ENCODE results near the gene ASTL.
"Not testable (repeated sequence)": the region's sequence is repeated elsewhere in the genome, so short reads cannot be mapped to it uniquely, and the experiment has no call there.

Gene ASTL

GRCh38 chr2:96164459-96165184 lies 26.3 kb upstream of the ASTL start:
- no peak overlapping the region for H3K4me3 ChIP-seq
- DNase-seq = no peak
- H3K27ac ChIP-seq = no peak overlapping the region
- no peaks in the 10 kb centered on the region for H3K36me3 ChIP-seq
- H3K27me3 ChIP-seq = peaks cover 0 to 23% of the 10 kb centered on the region in 2 donors
- intact Hi-C loops (cut with DNase I; ENCODE audit: low total_unique reads) = no loop called here
- no peak for TF ChIP-seq CTCF (IDR thresholded peaks at IDR 0.05)
- H3K4me1 ChIP-seq = no peaks in the 10 kb centered on the region
- H3K9me3 ChIP-seq = peaks cover 0 to 3% (median 0%) of the 10 kb centered on the region in 3 donors

GRCh38 chr2:96163768-96164429 lies 25.6 kb upstream of the ASTL start:
- TF ChIP-seq CTCF (IDR thresholded peaks at IDR 0.05) = no peak
- Histone ChIP-seq H3K4me3 (no peak overlapping the region), H3K4me1 (no peaks in the 10 kb centered on the region), H3K9me3 (no peaks in the 10 kb centered on the region), H3K27ac (no peak overlapping the region), H3K36me3 (no peaks in the 10 kb centered on the region), H3K27me3 (peaks cover 0 to 23% of the 10 kb centered on the region in 2 donors)
- DNase-seq = no peak
- intact Hi-C loops (cut with DNase I; ENCODE audit: low total_unique reads) = no loop called here

GRCh38 chr2:96163415-96163767 lies 25.1 kb upstream of the ASTL start:
- no peak for TF ChIP-seq CTCF (IDR thresholded peaks at IDR 0.05)
- H3K4me3 ChIP-seq = no peak overlapping the region
- no peak overlapping the region for H3K27ac ChIP-seq
- intact Hi-C loops (cut with DNase I; ENCODE audit: low total_unique reads) = no loop called here
- H3K4me1 ChIP-seq = no peaks in the 10 kb centered on the region
- no peak for DNase-seq
- H3K36me3 ChIP-seq = no peaks in the 10 kb centered on the region
- H3K27me3 ChIP-seq = peaks cover 0 to 23% of the 10 kb centered on the region in 2 donors
- no peaks in the 10 kb centered on the region for H3K9me3 ChIP-seq

- no peak for DNase-seq
- peaks cover 0 to 35% of the 10 kb centered on the region in 2 donors for H3K27me3 ChIP-seq
- intact Hi-C loops (cut with DNase I; ENCODE audit: low total_unique reads) = no loop called here
- TF ChIP-seq CTCF (IDR thresholded peaks at IDR 0.05) = no peak
- H3K27ac ChIP-seq = no peak overlapping the region
- no peaks in the 10 kb centered on the region for H3K4me1 ChIP-seq
- H3K36me3 ChIP-seq = no peaks in the 10 kb centered on the region
- H3K4me3 ChIP-seq = no peak overlapping the region
- no peaks in the 10 kb centered on the region for H3K9me3 ChIP-seq
Measured at GRCh38 chr2:96161898-96162297, 23.6 kb upstream of the ASTL start.

- H3K36me3 ChIP-seq; H3K4me3 ChIP-seq; H3K27ac ChIP-seq; H3K9me3 ChIP-seq; DNase-seq; H3K4me1 ChIP-seq; intact Hi-C loops (cut with DNase I; ENCODE audit: low total_unique reads): not testable (repeated sequence)
- peaks cover 0 to 43% of the 10 kb centered on the region in 2 donors for H3K27me3 ChIP-seq
Measured at GRCh38 chr2:96160366-96160765, 22.1 kb upstream of the ASTL start.

GRCh38 chr2:96159084-96159830 lies 21.0 kb upstream of the ASTL start:
- H3K27ac ChIP-seq = no peak overlapping the region
- no peaks in the 10 kb centered on the region for H3K9me3 ChIP-seq
- intact Hi-C loops (cut with DNase I; ENCODE audit: low total_unique reads) = no loop called here
- TF ChIP-seq CTCF (IDR thresholded peaks at IDR 0.05) = no peak
- H3K4me1 ChIP-seq = no peaks in the 10 kb centered on the region
- H3K4me3 ChIP-seq = no peak overlapping the region
- DNase-seq = no peak
- no peaks in the 10 kb centered on the region for H3K36me3 ChIP-seq
- H3K27me3 ChIP-seq = peaks cover 0 to 33% of the 10 kb centered on the region in 2 donors

Measured in tibial artery (tissue), 4 donors.